GM12878 (cell line): ENCODE results near the gene SFI1. TPM values are rescaled to one million over a fixed set of nuclear protein-coding genes. Genes with fewer than 3 reads are reported as not detected.

ENCODE experiments used
- ATAC-seq: fragments of 200-7000 bp; cut with Tn5 transposase; 3 replicates; pipeline ENCODE4 v1.9.1; 2020; ENCODE audit warnings: mild to moderate bottlenecking, moderate library complexity
- BruUV-seq: library from RNA; stranded (reverse); fragments of 400-500 nt; replicated peaks from 2 replicates; lab custom pipeline; 2021; lab: Mats Ljungman, UMichigan
- CTCF ChIA-PET: fragments of 300-600 bp; sonication (Branson Sonifier 250); formaldehyde crosslinking; extraction: SDS; loops from one replicate; lab custom pipeline; 2021; ENCODE audit warnings: inconsistent platforms; lab: Yijun Ruan, JAX
- POLR2A ChIA-PET: fragments of 350-600 bp; formaldehyde crosslinking; extraction: SDS; loops from one replicate; lab custom pipeline; 2021; ENCODE audit warnings: inconsistent platforms; lab: Charles Lee
- RAD21 ChIA-PET: fragments of 300-600 bp; sonication (Branson Sonifier 250); formaldehyde crosslinking; loops from one replicate; lab custom pipeline; 2023; ENCODE audit warnings: antibody characterized with exemption; ENCODE audit not compliant: unreplicated experiment; lab: Charles Lee
- SMC1A ChIA-PET: fragments of 300-600 bp; sonication (Branson Sonifier 250); formaldehyde crosslinking; loops from one replicate; lab custom pipeline; 2023; ENCODE audit not compliant: unreplicated experiment, uncharacterized antibody; lab: Charles Lee
- DNase-seq: peaks from one replicate; pipeline ENCODE4 v3.0.0-alpha.2; 2011; ENCODE audit warnings: low read depth, low spot score
- FAIRE-seq: peaks from 3 replicates; lab custom pipeline; 2011; peaks lifted over from hg19 to GRCh38; lab: Jason Lieb, UNC
- H2AFZ ChIP-seq: 2 replicates; pipeline ENCODE4 v1.6.0; 2011; ENCODE audit warnings: low read depth, low read length, control low read depth; ENCODE audit not compliant: control insufficient read depth
- H3K27ac ChIP-seq: 2 replicates; pipeline ENCODE4 v1.5.1; 2011; ENCODE audit warnings: control low read depth; ENCODE audit not compliant: control insufficient read depth, insufficient read depth
- H3K27me3 ChIP-seq, 2 experiments: replicated peaks in 1 of 2; 2 replicates each; pipeline versions ENCODE4 v1.6.0 to v1.6.1; 2011; ENCODE audit warnings: low read length in 1 of 2; ENCODE audit not compliant: control insufficient read depth in 2 of 2, insufficient read depth in 2 of 2
- H3K36me3 ChIP-seq, 2 experiments: 2 replicates each; pipeline ENCODE4 v1.5.1; 2011; ENCODE audit warnings: low read length in 1 of 2; ENCODE audit not compliant: control insufficient read depth in 2 of 2, insufficient read depth in 2 of 2
- H3K4me1 ChIP-seq: 2 replicates; pipeline ENCODE4 v1.6.1; 2011; ENCODE audit warnings: mild to moderate bottlenecking, low read length, moderate library complexity, mixed read lengths; ENCODE audit not compliant: control insufficient read depth, insufficient read depth
- H3K4me2 ChIP-seq: 2 replicates; pipeline ENCODE4 v1.6.0; 2011; ENCODE audit warnings: control low read depth; ENCODE audit not compliant: control insufficient read depth, insufficient read depth
- H3K4me3 ChIP-seq: fragments of 200-600 bp; sonication (generic); 2 replicates; pipeline ENCODE4 v1.5.1; 2016
- H3K79me2 ChIP-seq: 2 replicates; pipeline ENCODE4 v1.6.0; 2011; ENCODE audit warnings: low read length; ENCODE audit not compliant: control insufficient read depth, insufficient read depth
- H3K9ac ChIP-seq: 2 replicates; pipeline ENCODE4 v1.8.0; 2011; ENCODE audit warnings: low read length, control low read depth, mixed read lengths; ENCODE audit not compliant: control insufficient read depth, insufficient read depth
- H3K9me3 ChIP-seq: replicated peaks from 3 replicates; pipeline ENCODE4 v1.5.1; 2011; ENCODE audit warnings: mild to moderate bottlenecking, low read length; ENCODE audit not compliant: control insufficient read depth, insufficient read depth
- H4K20me1 ChIP-seq: 2 replicates; pipeline ENCODE4 v1.6.0; 2011; ENCODE audit not compliant: control insufficient read depth, insufficient read depth
- NBN ChIP-seq: fragments of 450-650 bp; IDR thresholded peaks from 2 replicates; pipeline ENCODE4 v1.6.1; 2016
- NFXL1 ChIP-seq: fragments of 450-650 bp; IDR thresholded peaks from 2 replicates; pipeline ENCODE4 v1.6.1; 2017; ENCODE audit warnings: antibody characterized with exemption, mild to moderate bottlenecking, borderline replicate concordance
- NFYA ChIP-seq: IDR thresholded peaks from 2 replicates; pipeline ENCODE4 v1.6.1; 2011; ENCODE audit warnings: low read depth, mild to moderate bottlenecking, low read length, improper control_type of control experiment, borderline replicate concordance
- SREBF1 ChIP-seq: IDR thresholded peaks from 2 replicates; pipeline ENCODE4 v1.6.1; 2012; ENCODE audit warnings: mild to moderate bottlenecking, low read length
- SRF ChIP-seq, 2 experiments: IDR thresholded peaks; 2 replicates each; pipeline ENCODE4 v1.6.1; 2011; ENCODE audit warnings: low read depth in 2 of 2, low read length in 2 of 2, mild to moderate bottlenecking in 1 of 2, moderate library complexity in 1 of 2
- USF2 ChIP-seq: IDR thresholded peaks from 2 replicates; pipeline ENCODE4 v1.6.1; 2011; ENCODE audit warnings: low read depth, low read length, improper control_type of control experiment, borderline replicate concordance
- ZBTB11 ChIP-seq: fragments of 450-650 bp; formaldehyde crosslinking; IDR thresholded peaks from 2 replicates; pipeline ENCODE4 v1.5.0; 2022; ENCODE audit warnings: mild to moderate bottlenecking, missing genetic modification characterization
- ZNF207 ChIP-seq: fragments of 450-650 bp; IDR thresholded peaks from 2 replicates; pipeline ENCODE4 v1.6.1; 2014; ENCODE audit warnings: antibody characterized with exemption, mild to moderate bottlenecking, borderline replicate concordance
- ZNF217 ChIP-seq: fragments of 450-650 bp; IDR thresholded peaks from 2 replicates; pipeline ENCODE4 v1.6.1; 2017; ENCODE audit warnings: antibody characterized with exemption, mild to moderate bottlenecking
- ZNF622 ChIP-seq: fragments of 450-650 bp; IDR thresholded peaks from 2 replicates; pipeline ENCODE4 v1.6.1; 2017; ENCODE audit warnings: mild to moderate bottlenecking, inconsistent platforms
- ZSCAN29 ChIP-seq: fragments of 450-650 bp; IDR thresholded peaks from 2 replicates; pipeline ENCODE4 v1.6.1; 2017; ENCODE audit warnings: mild to moderate bottlenecking, moderate library complexity
- WGBS: methylation state at CpG from one replicate; pipeline ENCODE4 v1.1.6; 2016; ENCODE audit warnings: low lambda C conversion rate; ENCODE audit not compliant: insufficient replicate concordance, insufficient coverage; ENCODE audit errors: missing lambda C conversion rate; 5-methylcytosine and 5-hydroxymethylcytosine counted together
- in situ Hi-C: fragments of 300-500 bp; cut with MboI; formaldehyde crosslinking; loops from 9 replicates; pipeline ENCODE4 v1.14.3; 2018; ENCODE audit warnings: mixed read lengths
- intact Hi-C: fragments of 100-400 bp; cut with micrococcal nuclease; formaldehyde crosslinking; loops from one replicate; pipeline ENCODE4 v1.14.2; 2022; ENCODE audit not compliant: unreplicated experiment
- polyA plus RNA-seq, 11 experiments: library from polyadenylated mRNA; depleted of rRNA in 4 of 11; unstranded in 6 of 11; stranded (reverse) in 5 of 11; fragments of >200 nt; fragmentation: Nextera tagmentation in 4 of 11; fragmentation: Illumina TruSeq in 1 of 11; extraction: Ambion mirVana in 4 of 11; extraction: Trizol in 1 of 11; gene quantifications; 1 replicate in 1 of 11; 2 replicates in 10 of 11; pipeline versions ENCODE4 v1.2.1 to v1.2.3, GENCODE V29; 2011 to 2016; ENCODE audit warnings: inconsistent platforms in 2 of 11, missing spikeins in 2 of 11, low read depth in 1 of 11
- total RNA-seq, 4 experiments: library from RNA; depleted of rRNA in 3 of 4; stranded (reverse); fragments of >200 nt in 3 of 4; fragmentation: Illumina TruSeq in 1 of 4; extraction: Trizol in 1 of 4; gene quantifications; 2 replicates each; pipeline versions ENCODE4 v1.2.1 to v1.2.3, GENCODE V29; 2013 to 2021
- TF ChIP-seq, protein P1 (sequence below): fragments of 150-350 bp; IDR thresholded peaks from 2 replicates; pipeline ENCODE4 v1.6.1; 2014; ENCODE audit warnings: mild to moderate bottlenecking, low read depth, low read length
- TF ChIP-seq, protein P2 (sequence below): fragments of 450-650 bp; formaldehyde crosslinking; IDR thresholded peaks from 2 replicates; pipeline ENCODE4 v1.4.0; 2022; ENCODE audit warnings: mild to moderate bottlenecking, moderate library complexity

SFI1 gene
- total and polyA plus RNA-seq, 10 of the 15 experiments (the other 5 are each of a cell fraction or from before 2014, with no cell fraction given): 6.3 to 70.1 (median 30.4) TPM

- no peak for TF ChIP-seq ZBTB11 (CRISPR knock-in tag)
- no peak for TF ChIP-seq NFXL1
- TF ChIP-seq USF2: no peak
- TF ChIP-seq ZNF207: no peak
- no peak for TF ChIP-seq SRF (IDR thresholded peaks at IDR 0.05; ENCODE audit: low read depth in 2 of 2, low read length in 2 of 2)
- TF ChIP-seq NBN: no peak
Observed at GRCh38 chr22:31575190-31575589, 78.9 kb downstream of the SFI1 start (continued).

- ChIA-PET RAD21 (interaction anchor here (0.8 kb wide), 1 partner anchor 126 kb away, joined by 3 read pairs; no protein-coding TSS in a partner anchor), CTCF (interaction anchor here (0.6 kb wide), 1 partner anchor 401 kb away, joined by 3 read pairs; no protein-coding TSS in a partner anchor), SMC1A (no interaction called here), POLR2A (interaction anchor here (1.0 kb wide), 1 partner anchor 53 kb away, joined by 3 read pairs; no protein-coding TSS in a partner anchor)
- Histone ChIP-seq H3K4me3 (no peak overlapping the region), H3K27ac (no peak overlapping the region), H3K79me2 (no peaks in the 10 kb centered on the region), H2AFZ (no peak overlapping the region), H3K36me3 (peaks cover 11 to 14% of the 10 kb centered on the region in 2 experiments; a peak in 3 of 4 replicates), H3K9me3 (no peaks in the 10 kb centered on the region), H3K27me3 (no peaks in the 10 kb centered on the region), H3K9ac (no peak overlapping the region), H4K20me1 (no peaks in the 10 kb centered on the region), H3K4me2 (no peak overlapping the region), H3K4me1 (0 out of 2 replicates have a peak, but pooled peaks cover 3% of the 10 kb centered on the region)
- in situ Hi-C loops: no loop called here
- WGBS: 96% methylated on average over 5 of the region's 5 CpGs
- TSS peak; percentile 45 for BruUV-seq
- ATAC-seq: no peak
- no peak for FAIRE-seq
- intact Hi-C loops: no loop called here
- DNase-seq: no peak
- TF ChIP-seq USF2 (no peak), ZSCAN29 (no peak), ZNF217 (no peak), ZNF622 (no peak), NFYA (no peak), SREBF1 (no peak)
- TF ChIP-seq, protein P1, sequence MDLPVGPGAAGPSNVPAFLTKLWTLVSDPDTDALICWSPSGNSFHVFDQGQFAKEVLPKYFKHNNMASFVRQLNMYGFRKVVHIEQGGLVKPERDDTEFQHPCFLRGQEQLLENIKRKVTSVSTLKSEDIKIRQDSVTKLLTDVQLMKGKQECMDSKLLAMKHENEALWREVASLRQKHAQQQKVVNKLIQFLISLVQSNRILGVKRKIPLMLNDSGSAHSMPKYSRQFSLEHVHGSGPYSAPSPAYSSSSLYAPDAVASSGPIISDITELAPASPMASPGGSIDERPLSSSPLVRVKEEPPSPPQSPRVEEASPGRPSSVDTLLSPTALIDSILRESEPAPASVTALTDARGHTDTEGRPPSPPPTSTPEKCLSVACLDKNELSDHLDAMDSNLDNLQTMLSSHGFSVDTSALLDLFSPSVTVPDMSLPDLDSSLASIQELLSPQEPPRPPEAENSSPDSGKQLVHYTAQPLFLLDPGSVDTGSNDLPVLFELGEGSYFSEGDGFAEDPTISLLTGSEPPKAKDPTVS: no peak
- TF ChIP-seq, protein P2, sequence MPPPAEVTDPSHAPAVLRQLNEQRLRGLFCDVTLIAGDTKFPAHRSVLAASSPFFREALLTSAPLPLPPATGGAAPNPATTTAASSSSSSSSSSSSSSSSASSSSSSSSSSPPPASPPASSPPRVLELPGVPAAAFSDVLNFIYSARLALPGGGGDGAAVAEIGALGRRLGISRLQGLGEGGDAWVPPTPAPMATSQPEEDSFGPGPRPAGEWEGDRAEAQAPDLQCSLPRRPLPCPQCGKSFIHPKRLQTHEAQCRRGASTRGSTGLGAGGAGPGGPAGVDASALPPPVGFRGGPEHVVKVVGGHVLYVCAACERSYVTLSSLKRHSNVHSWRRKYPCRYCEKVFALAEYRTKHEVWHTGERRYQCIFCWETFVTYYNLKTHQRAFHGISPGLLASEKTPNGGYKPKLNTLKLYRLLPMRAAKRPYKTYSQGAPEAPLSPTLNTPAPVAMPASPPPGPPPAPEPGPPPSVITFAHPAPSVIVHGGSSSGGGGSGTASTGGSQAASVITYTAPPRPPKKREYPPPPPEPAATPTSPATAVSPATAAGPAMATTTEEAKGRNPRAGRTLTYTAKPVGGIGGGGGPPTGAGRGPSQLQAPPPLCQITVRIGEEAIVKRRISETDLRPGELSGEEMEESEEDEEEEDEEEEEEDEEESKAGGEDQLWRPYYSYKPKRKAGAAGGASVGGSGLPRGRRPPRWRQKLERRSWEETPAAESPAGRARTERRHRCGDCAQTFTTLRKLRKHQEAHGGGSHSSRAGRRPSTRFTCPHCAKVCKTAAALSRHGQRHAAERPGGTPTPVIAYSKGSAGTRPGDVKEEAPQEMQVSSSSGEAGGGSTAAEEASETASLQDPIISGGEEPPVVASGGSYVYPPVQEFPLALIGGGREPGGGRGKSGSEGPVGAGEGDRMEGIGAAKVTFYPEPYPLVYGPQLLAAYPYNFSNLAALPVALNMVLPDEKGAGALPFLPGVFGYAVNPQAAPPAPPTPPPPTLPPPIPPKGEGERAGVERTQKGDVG (CRISPR knock-in tag): no peak
Observed at GRCh38 chr22:31577711-31578110, 81.4 kb downstream of the SFI1 start.
